B cell (primary cell): ENCODE results near the gene TPCN2. TPM values are rescaled to one million over a fixed set of nuclear protein-coding genes. Genes with fewer than 3 reads are reported as not detected.

Experiments used
- ATAC-seq: fragments of 200-7000 bp; cut with Tn5 transposase; one replicate; pipeline ENCODE4 v1.10.0; 2021; ENCODE audit warnings: low read depth, mild to moderate bottlenecking, moderate number of reproducible peaks, moderate library complexity
- CTCF ChIA-PET: fragments of 350-600 bp; sonication (Branson Sonifier 250); formaldehyde crosslinking; loops from one replicate; lab custom pipeline; 2021; ENCODE audit warnings: antibody characterized with exemption, inconsistent platforms; lab: Charles Lee
- POLR2A ChIA-PET: fragments of 350-600 bp; sonication (Branson Sonifier 250); formaldehyde crosslinking; loops from one replicate; lab custom pipeline; 2021; ENCODE audit warnings: antibody characterized with exemption; lab: Charles Lee
- DNase-seq: peaks from one replicate; pipeline ENCODE4 v3.0.0; 2013
- H2AFZ ChIP-seq: 2 replicates; pipeline ENCODE4 v1.6.1; 2012; ENCODE audit warnings: mild to moderate bottlenecking, low read depth, low read length; ENCODE audit not compliant: insufficient read depth, poor library complexity, severe bottlenecking
- H3K27ac ChIP-seq, 2 donors: 1 replicate in 1 of 2; 2 replicates in 1 of 2; pipeline ENCODE4 v1.5.1; 2012 to 2013; ENCODE audit warnings: low read length in 2 of 2, mild to moderate bottlenecking in 2 of 2, moderate library complexity in 1 of 2
- H3K27me3 ChIP-seq, 4 experiments: fragments of 200-600 bp in 1 of 4; sonication (generic) in 1 of 4; replicated peaks in 1 of 4; 1 replicate in 2 of 4; 2 replicates in 2 of 4; pipeline versions ENCODE4 v1.6.1 to v1.7.0; 2013 to 2016; ENCODE audit warnings: low read length in 3 of 4, mild to moderate bottlenecking in 2 of 4, mixed read lengths in 1 of 4, moderate library complexity in 1 of 4; ENCODE audit not compliant: insufficient read depth in 4 of 4, control insufficient read depth in 3 of 4; ENCODE audit errors: control extremely low read depth in 1 of 4
- H3K36me3 ChIP-seq, 2 experiments: replicated peaks in 1 of 2; 1 replicate in 1 of 2; 2 replicates in 1 of 2; pipeline versions ENCODE4 v1.6.1 to v1.7.1; 2013; ENCODE audit warnings: low read length in 1 of 2; ENCODE audit not compliant: insufficient read depth in 2 of 2, control insufficient read depth in 1 of 2; ENCODE audit errors: control extremely low read depth in 1 of 2, extremely low read depth in 1 of 2
- H3K4me1 ChIP-seq, 2 donors: fragments of 200-600 bp in 1 of 2; sonication (generic) in 1 of 2; 1 replicate in 1 of 2; 2 replicates in 1 of 2; pipeline versions ENCODE4 v1.5.1 to v1.6.1; 2013 to 2017; ENCODE audit warnings: low read length in 2 of 2; ENCODE audit not compliant: control insufficient read depth in 2 of 2, insufficient read depth in 2 of 2
- H3K4me2 ChIP-seq: replicated peaks from 2 replicates; pipeline ENCODE3; 2012; ENCODE audit warnings: mild to moderate bottlenecking, low read depth, low read length; ENCODE audit not compliant: poor library complexity, severe bottlenecking
- H3K4me3 ChIP-seq, 5 experiments: fragments of 200-600 bp in 1 of 5; sonication (generic) in 1 of 5; 1 replicate in 3 of 5; 2 replicates in 2 of 5; pipeline versions ENCODE4 v1.5.1 to v1.7.0; 2011 to 2016; ENCODE audit warnings: low read length in 4 of 5, mild to moderate bottlenecking in 4 of 5, low read depth in 2 of 5, control low read depth in 1 of 5, moderate library complexity in 1 of 5; ENCODE audit not compliant: insufficient read depth in 1 of 5; ENCODE audit errors: control extremely low read depth in 1 of 5, extremely low read depth in 1 of 5
- H3K79me2 ChIP-seq: fragments of 200-600 bp; sonication (generic); one replicate; pipeline ENCODE4 v1.6.0; 2016; ENCODE audit warnings: low read length; ENCODE audit not compliant: control insufficient read depth, insufficient read depth
- H3K9ac ChIP-seq: fragments of 200-600 bp; sonication (generic); 2 replicates; pipeline ENCODE4 v1.6.1; 2017; ENCODE audit warnings: mild to moderate bottlenecking, low read length, moderate library complexity
- H3K9me3 ChIP-seq, 3 donors: one replicate each; pipeline versions ENCODE4 v1.6.1 to v1.7.1; 2013; ENCODE audit warnings: low read length in 2 of 3; ENCODE audit not compliant: control insufficient read depth in 2 of 3, insufficient read depth in 1 of 3; ENCODE audit errors: control extremely low read depth in 1 of 3
- H4K20me1 ChIP-seq: 2 replicates; pipeline ENCODE4 v1.6.0; 2012; ENCODE audit warnings: mild to moderate bottlenecking, low read length; ENCODE audit not compliant: insufficient read depth, control insufficient read depth, poor library complexity, severe bottlenecking
- H3K27ac Mint-ChIP-seq: one replicate; pipeline ENCODE4 v1.8.0; 2021; ENCODE audit warnings: mixed read lengths
- H3K27me3 Mint-ChIP-seq: one replicate; pipeline ENCODE4 v1.8.0; 2021; ENCODE audit warnings: mixed read lengths
- H3K4me1 Mint-ChIP-seq: one replicate; pipeline ENCODE4 v1.8.0; 2021; ENCODE audit warnings: mixed read lengths
- H3K4me3 Mint-ChIP-seq: one replicate; pipeline ENCODE4 v1.8.0; 2021; ENCODE audit warnings: mixed read lengths
- H3K9me3 Mint-ChIP-seq: one replicate; pipeline ENCODE4 v1.8.0; 2022; ENCODE audit warnings: mixed read lengths; ENCODE audit not compliant: insufficient read depth
- CTCF ChIP-seq: fragments of 200-600 bp; IDR thresholded peaks from one replicate; pipeline ENCODE4 v1.8.0; 2022; ENCODE audit warnings: antibody characterized with exemption, mild to moderate bottlenecking
- EZH2 ChIP-seq: IDR thresholded peaks from 2 replicates; pipeline ENCODE4 v1.6.1; 2012; ENCODE audit warnings: borderline replicate concordance, low read depth, mild to moderate bottlenecking, moderate library complexity, low read length; ENCODE audit not compliant: insufficient read depth, poor library complexity, severe bottlenecking
- WGBS: methylation state at CpG from one replicate; pipeline ENCODE4 v1.1.5; 2013; ENCODE audit warnings: missing lambda C conversion rate; ENCODE audit not compliant: insufficient coverage; 5-methylcytosine and 5-hydroxymethylcytosine counted together
- intact Hi-C: fragments of 100-400 bp; cut with micrococcal nuclease; formaldehyde crosslinking; loops from one replicate; pipeline ENCODE4 v1.10.0; 2022
- polyA plus RNA-seq: library from polyadenylated mRNA; depleted of rRNA; stranded (reverse); fragments of >200 nt; gene quantifications from 2 replicates; pipeline ENCODE4 v1.2.3, GENCODE V29; 2012
- total RNA-seq, 2 donors: library from RNA; stranded (reverse); fragments of 120-200 nt in 1 of 2; gene quantifications; 1 replicate in 1 of 2; 2 replicates in 1 of 2; pipeline versions ENCODE4 v1.2.3 to v1.2.4, GENCODE V29; 2013 to 2022

TPCN2 gene
- total and polyA plus RNA-seq, 2 donors (not counting 1 experiment from before 2014, with no cell fraction given) = 16.8 to 71.4 TPM

- Mint-ChIP-seq H3K4me3 (no peak overlapping the region), H3K9me3 (peaks cover 6% of the 10 kb centered on the region), H3K27me3 (peaks cover 6% of the 10 kb centered on the region), H3K4me1 (peaks cover 9% of the 10 kb centered on the region), H3K27ac (no peak overlapping the region)
- no peak overlapping the region for H3K27ac ChIP-seq
- H2AFZ ChIP-seq = no peak overlapping the region
- DNase-seq (no peak), ATAC-seq (no peak)
- no peak overlapping the region for H3K4me2 ChIP-seq
- no peak overlapping the region for H3K4me3 ChIP-seq
- H3K36me3 ChIP-seq = no peaks in the 10 kb centered on the region
- peaks cover 3 to 7% (median 7%) of the 10 kb centered on the region in 3 donors for H3K9me3 ChIP-seq
- 100% methylated on average over 1 of the region's 1 CpG for WGBS
- CTCF ChIA-PET = no interaction called here
- H3K27me3 ChIP-seq = no peaks in the 10 kb centered on the region
- intact Hi-C loops = no loop called here
- POLR2A ChIA-PET = no interaction called here
- H3K79me2 ChIP-seq = no peaks in the 10 kb centered on the region
- TF ChIP-seq EZH2 = no peak
- no peak for TF ChIP-seq CTCF
- H3K4me1 ChIP-seq = peaks cover 6 to 8% of the 10 kb centered on the region in 2 donors
- no peak overlapping the region for H3K9ac ChIP-seq
- H4K20me1 ChIP-seq = no peaks in the 10 kb centered on the region
Measured at GRCh38 chr11:69163842-69164241, 115.1 kb downstream of the TPCN2 start.

- H3K9ac ChIP-seq = no peak overlapping the region
- H3K27me3 Mint-ChIP-seq = peaks cover 9% of the 10 kb centered on the region
- TF ChIP-seq EZH2 (no peak), CTCF (no peak)
Measured at GRCh38 chr11:69164824-69165223, 116.1 kb downstream of the TPCN2 start.

More at GRCh38 chr11:69164824-69165223, 116.1 kb downstream of the TPCN2 start:
- Histone ChIP-seq H3K4me2 (no peak overlapping the region), H2AFZ (no peak overlapping the region), H3K9me3 (peaks cover 3 to 7% (median 7%) of the 10 kb centered on the region in 3 donors), H4K20me1 (no peaks in the 10 kb centered on the region), H3K27ac (no peak overlapping the region), H3K4me3 (no peak overlapping the region), H3K4me1 (peaks cover 6 to 8% of the 10 kb centered on the region in 2 donors), H3K36me3 (no peaks in the 10 kb centered on the region), H3K27me3 (no peaks in the 10 kb centered on the region), H3K79me2 (no peaks in the 10 kb centered on the region)
- ChIA-PET CTCF (no interaction called here), POLR2A (no interaction called here)
- no peak overlapping the region for H3K4me3 Mint-ChIP-seq
- ATAC-seq = no peak
- no peak overlapping the region for H3K27ac Mint-ChIP-seq
- intact Hi-C loops = no loop called here
- 84% methylated on average over 8 of the region's 10 CpGs for WGBS
- DNase-seq = no peak
- H3K9me3 Mint-ChIP-seq = peaks cover 6% of the 10 kb centered on the region
- peaks cover 9% of the 10 kb centered on the region for H3K4me1 Mint-ChIP-seq
